HepG2 (cell line): ENCODE measurements around the gene DUS3L. TPM values are rescaled to one million over a fixed set of nuclear protein-coding genes. Genes with fewer than 3 reads are reported as not detected.

Experiments
- AKNA ChIP-seq: sonication (generic); formaldehyde crosslinking; IDR thresholded peaks from 2 replicates; pipeline ENCODE4 v1.4.0; 2020; ENCODE audit warnings: missing genetic modification reagents, borderline replicate concordance
- ARNT ChIP-seq: fragments of 450-650 bp; IDR thresholded peaks from 2 replicates; pipeline ENCODE4 v1.6.1; 2017
- ATF6 ChIP-seq: sonication (generic); formaldehyde crosslinking; conservative IDR thresholded peaks from 2 replicates; pipeline ENCODE4 v1.4.0; 2020; ENCODE audit warnings: missing genetic modification reagents
- CC2D1A ChIP-seq: sonication (generic); formaldehyde crosslinking; IDR thresholded peaks from 2 replicates; pipeline ENCODE4 v1.8.1; 2023; ENCODE audit warnings: mild to moderate bottlenecking, missing genetic modification reagents
- CENPBD1 ChIP-seq: sonication (generic); formaldehyde crosslinking; IDR thresholded peaks from 2 replicates; pipeline ENCODE4 v1.8.0; 2022; ENCODE audit warnings: missing genetic modification reagents, low read depth, mild to moderate bottlenecking, borderline replicate concordance
- DNMT3B ChIP-seq: conservative IDR thresholded peaks from 2 replicates; pipeline ENCODE4 v1.6.1; 2016; ENCODE audit warnings: missing biosample characterization, control low read depth
- EP300 ChIP-seq, 3 experiments: sonication (generic) in 1 of 3; formaldehyde crosslinking in 1 of 3; IDR thresholded peaks; 2 replicates each; pipeline versions ENCODE4 v1.5.1 to v1.6.1; 2011 to 2020; ENCODE audit warnings: low read depth in 2 of 3, low read length in 2 of 3, borderline replicate concordance in 1 of 3, improper control_type of control experiment in 1 of 3, mild to moderate bottlenecking in 1 of 3, missing genetic modification reagents in 1 of 3, moderate library complexity in 1 of 3
- KLF9 ChIP-seq: IDR thresholded peaks from 2 replicates; pipeline ENCODE4 v1.6.1; 2016; ENCODE audit warnings: low read depth
- MYC ChIP-seq: sonication (generic); formaldehyde crosslinking; IDR thresholded peaks from 2 replicates; pipeline ENCODE4 v1.9.0; 2021; ENCODE audit warnings: missing genetic modification reagents, borderline replicate concordance
- SIX1 ChIP-seq: sonication (generic); formaldehyde crosslinking; IDR thresholded peaks from 2 replicates; pipeline ENCODE4 v1.4.0; 2020; ENCODE audit warnings: missing genetic modification reagents, borderline replicate concordance
- USF2 ChIP-seq, 2 experiments: sonication (generic) in 1 of 2; formaldehyde crosslinking in 1 of 2; IDR thresholded peaks; 2 replicates each; pipeline versions ENCODE4 v1.5.1 to v1.6.1; 2011 to 2020; ENCODE audit warnings: borderline replicate concordance in 1 of 2, low read depth in 1 of 2, low read length in 1 of 2, mild to moderate bottlenecking in 1 of 2, missing genetic modification reagents in 1 of 2, moderate library complexity in 1 of 2
- ZNF335 ChIP-seq: sonication (generic); formaldehyde crosslinking; IDR thresholded peaks from 2 replicates; pipeline ENCODE4 v1.4.0; 2020; ENCODE audit warnings: missing genetic modification reagents
- ZNF468 ChIP-seq: sonication (generic); formaldehyde crosslinking; IDR thresholded peaks from 2 replicates; pipeline ENCODE4 v1.8.0; 2022; ENCODE audit warnings: mild to moderate bottlenecking, moderate library complexity, missing genetic modification reagents
- ZNF546 ChIP-seq: sonication (generic); formaldehyde crosslinking; conservative IDR thresholded peaks from 2 replicates; pipeline ENCODE4 v1.8.1; 2023; ENCODE audit warnings: mild to moderate bottlenecking, missing genetic modification reagents
- ZNF691 ChIP-seq: sonication (generic); formaldehyde crosslinking; IDR thresholded peaks from 2 replicates; pipeline ENCODE4 v1.4.0; 2020; ENCODE audit warnings: missing genetic modification reagents, low read depth, mild to moderate bottlenecking, borderline replicate concordance
- ZNF713 ChIP-seq: sonication (generic); formaldehyde crosslinking; IDR thresholded peaks from 2 replicates; pipeline ENCODE4 v1.4.0; 2020; ENCODE audit warnings: mild to moderate bottlenecking, missing genetic modification reagents
- polyA plus RNA-seq, 8 experiments: library from polyadenylated mRNA; depleted of rRNA in 3 of 8; stranded (reverse) in 7 of 8; unstranded in 1 of 8; fragments of >200 nt; fragmentation: Illumina TruSeq in 4 of 8; extraction: Trizol in 4 of 8; gene quantifications; 2 replicates each; pipeline versions ENCODE4 v1.2.1 to v1.2.3, GENCODE V29; 2011 to 2016; ENCODE audit warnings: low read depth in 4 of 8, missing spikeins in 1 of 8, mixed read lengths in 1 of 8; ENCODE audit not compliant: insufficient read depth in 1 of 8
- total RNA-seq, 5 experiments: library from RNA; depleted of rRNA; stranded (reverse); fragments of >200 nt; fragmentation: Illumina TruSeq; extraction: Trizol; gene quantifications; 2 replicates each; pipeline ENCODE4 v1.2.3, GENCODE V29; 2016; ENCODE audit warnings: low read depth in 1 of 5

DUS3L gene
- total and polyA plus RNA-seq, 2 of the 13 experiments (the other 11 are each of a cell fraction or from before 2014, with no cell fraction given) = 13.3 to 25.1 TPM

- TF ChIP-seq USF2 (IDR thresholded peaks at IDR 0.05; ENCODE audit: low read depth, low read length) = no peak
- no peak for TF ChIP-seq USF2 (CRISPR knock-in tag; IDR thresholded peaks at IDR 0.05; ENCODE audit: borderline replicate concordance)
- no peak for TF ChIP-seq ZNF713 (CRISPR knock-in tag)
- no peak for TF ChIP-seq CENPBD1 (CRISPR knock-in tag)
- TF ChIP-seq DNMT3B = no peak
- TF ChIP-seq ZNF691 (CRISPR knock-in tag) = no peak; the same call in 1 of the 2 replicates
- TF ChIP-seq EP300 (IDR thresholded peaks at IDR 0.05; ENCODE audit: low read depth in 2 of 2, low read length in 2 of 2) = 0 out of 4 replicates have a peak, but pooled peaks of 1 of the 2 experiments have one; percentile 55
- TF ChIP-seq EP300 (CRISPR knock-in tag; IDR thresholded peaks at IDR 0.05; ENCODE audit: borderline replicate concordance) = peak; percentile 16; the same call in 1 of the 2 replicates
- TF ChIP-seq CC2D1A (CRISPR knock-in tag) = no peak
- TF ChIP-seq AKNA (CRISPR knock-in tag) = no peak
- no peak for TF ChIP-seq ZNF468 (CRISPR knock-in tag)
- no peak for TF ChIP-seq KLF9 (CRISPR knock-in tag)
- TF ChIP-seq ZNF335 = peak; percentile 82
- peak; percentile 44; the same call in 1 of the 2 replicates for TF ChIP-seq ZNF546 (CRISPR knock-in tag)
- TF ChIP-seq ATF6 (CRISPR knock-in tag) = no peak
- no peak for TF ChIP-seq SIX1 (CRISPR knock-in tag)
- TF ChIP-seq MYC (CRISPR knock-in tag) = no peak; the same call in 1 of the 2 replicates
- TF ChIP-seq ARNT = no peak
Observed at GRCh38 chr19:5839065-5840017, 48.4 kb upstream of the DUS3L start, which contains the start of gene FUT6 (continued).
